Thymus (tissue), 11 donors: ENCODE measurements around the gene PLCB1. TPM values are rescaled to one million over a fixed set of nuclear protein-coding genes. Genes with fewer than 3 reads are reported as not detected.

Experiments
- DNase-seq, 9 donors: peaks; one replicate each; pipeline ENCODE4 v3.0.0-alpha.2; 2013; ENCODE audit warnings: low spot score in 9 of 9, low read depth in 6 of 9, missing footprints in 1 of 9
- H3K27ac ChIP-seq, 2 donors: one replicate each; pipeline ENCODE4 v1.5.1; 2013; ENCODE audit warnings: control low read depth in 1 of 2, low read depth in 1 of 2, low read length in 1 of 2, mild to moderate bottlenecking in 1 of 2, moderate library complexity in 1 of 2
- H3K27me3 ChIP-seq, 2 donors: one replicate each; pipeline ENCODE4 v1.5.1; 2013; ENCODE audit warnings: low read length in 1 of 2; ENCODE audit not compliant: control insufficient read depth in 2 of 2, insufficient read depth in 1 of 2
- H3K36me3 ChIP-seq, 2 donors: one replicate each; pipeline ENCODE4 v1.5.1; 2013; ENCODE audit warnings: low read length in 1 of 2, mild to moderate bottlenecking in 1 of 2, moderate library complexity in 1 of 2; ENCODE audit not compliant: control insufficient read depth in 2 of 2, insufficient read depth in 2 of 2
- H3K4me1 ChIP-seq, 2 donors: one replicate each; pipeline ENCODE4 v1.5.1; 2013; ENCODE audit warnings: low read length in 2 of 2; ENCODE audit not compliant: control insufficient read depth in 2 of 2, insufficient read depth in 2 of 2
- H3K4me3 ChIP-seq, 2 donors: one replicate each; pipeline ENCODE4 v1.5.1; 2013; ENCODE audit warnings: low read length in 2 of 2, control low read depth in 1 of 2, mild to moderate bottlenecking in 1 of 2
- H3K9me3 ChIP-seq, 2 donors: one replicate each; pipeline ENCODE4 v1.5.1; 2013; ENCODE audit warnings: low read length in 1 of 2, mild to moderate bottlenecking in 1 of 2; ENCODE audit not compliant: control insufficient read depth in 2 of 2, insufficient read depth in 1 of 2
- WGBS: extraction: QIAGEN DNeasy Blood & Tissue Kit; methylation state at CpG from one replicate; pipeline ENCODE4 v1.1.7; 2013; 5-methylcytosine and 5-hydroxymethylcytosine counted together
- polyA plus RNA-seq: library from polyadenylated mRNA; stranded (reverse); fragments of 200-250 nt; gene quantifications from one replicate; pipeline ENCODE4 v1.2.3, GENCODE V29; 2013
- total RNA-seq: library from RNA; stranded (reverse); fragments of 120-200 nt; gene quantifications from one replicate; pipeline ENCODE4 v1.2.4, GENCODE V29; 2013
- donor health status: healthy.

PLCB1 gene
- total and polyA plus RNA-seq, 2 donors: 4.1 to 4.7 TPM

DNA sequence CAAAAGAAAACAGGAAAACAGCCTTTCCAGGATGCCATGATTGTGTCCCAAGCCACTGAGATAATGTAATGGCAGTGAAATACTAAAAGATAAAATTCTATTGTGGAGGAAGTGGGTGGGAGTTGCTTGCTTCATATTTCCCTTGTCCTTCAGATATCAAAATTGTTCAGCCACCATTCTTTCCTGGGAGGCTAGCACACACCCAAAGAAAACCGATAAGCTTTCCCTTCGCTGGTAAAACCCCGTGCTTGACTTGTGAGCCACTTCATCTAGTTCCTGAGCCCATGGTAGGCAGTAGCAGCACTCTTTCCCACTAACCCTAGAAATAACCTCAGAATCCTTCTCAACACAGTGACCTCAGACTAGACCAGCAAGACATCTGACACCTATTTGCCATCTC lies 579.4 kb downstream of the PLCB1 start:
- no peaks in the 10 kb centered on the region for H3K36me3 ChIP-seq
- DNase-seq: no peak
- no peak overlapping the region for H3K4me3 ChIP-seq
- 98% methylated on average over 3 of the region's 3 CpGs for whole genome bisulfite sequencing
- no peaks in the 10 kb centered on the region for H3K4me1 ChIP-seq
- H3K27ac ChIP-seq: no peak overlapping the region
- no peaks in the 10 kb centered on the region for H3K9me3 ChIP-seq
- no peaks in the 10 kb centered on the region for H3K27me3 ChIP-seq

DNA sequence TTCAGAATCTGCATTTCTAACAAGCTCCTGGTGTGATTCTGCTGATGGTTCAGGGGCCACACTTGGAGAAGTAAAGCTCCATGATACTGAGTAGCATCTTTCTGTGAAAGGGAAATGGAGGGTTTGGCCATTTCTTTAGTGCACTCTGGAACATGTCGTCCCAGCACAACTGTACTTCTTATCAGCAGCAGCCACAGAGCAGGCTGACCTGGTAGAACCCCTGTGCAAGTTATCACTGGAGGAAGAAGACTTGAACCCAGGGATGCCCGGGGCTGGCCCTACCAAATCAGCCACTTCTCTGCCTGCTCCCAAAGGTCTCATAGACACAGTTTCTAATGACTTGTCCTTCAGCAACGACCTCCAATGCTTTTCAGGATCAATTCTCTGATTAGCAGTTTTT lies 582.1 kb downstream of the PLCB1 start:
- Histone ChIP-seq H3K36me3 (no peaks in the 10 kb centered on the region), H3K27me3 (no peaks in the 10 kb centered on the region), H3K4me3 (no peak overlapping the region), H3K9me3 (no peaks in the 10 kb centered on the region), H3K4me1 (no peaks in the 10 kb centered on the region), H3K27ac (no peak overlapping the region)
- WGBS: 89% methylated on average over 3 of the region's 3 CpGs
- no peak for DNase-seq

DNA sequence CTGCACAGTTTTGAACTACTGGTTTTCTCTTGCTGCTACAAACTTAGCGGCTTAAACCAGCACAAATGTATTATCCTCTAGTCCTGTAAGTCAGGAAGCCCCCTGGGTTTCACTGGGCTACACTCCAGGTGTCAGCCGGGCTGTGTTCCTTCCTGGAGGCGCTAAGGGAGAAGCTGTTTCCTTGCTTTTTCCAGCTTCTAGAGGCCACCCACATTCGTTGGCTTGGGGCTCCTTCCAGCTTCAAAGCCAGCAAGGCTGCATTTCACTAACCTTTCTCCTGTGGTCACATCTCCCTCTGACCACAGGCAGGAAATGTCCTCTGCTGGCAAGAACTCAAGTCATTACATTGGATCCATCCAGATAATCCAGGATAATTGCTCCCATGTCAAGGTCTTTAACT lies 586.2 kb downstream of the PLCB1 start:
- H3K27me3 ChIP-seq: no peaks in the 10 kb centered on the region
- no peak overlapping the region for H3K27ac ChIP-seq
- WGBS: 96% methylated on average over 4 of the region's 4 CpGs
- H3K36me3 ChIP-seq: no peaks in the 10 kb centered on the region
- H3K9me3 ChIP-seq: no peaks in the 10 kb centered on the region
- no peaks in the 10 kb centered on the region for H3K4me1 ChIP-seq
- no peak overlapping the region for H3K4me3 ChIP-seq
- DNase-seq: no peak

DNA sequence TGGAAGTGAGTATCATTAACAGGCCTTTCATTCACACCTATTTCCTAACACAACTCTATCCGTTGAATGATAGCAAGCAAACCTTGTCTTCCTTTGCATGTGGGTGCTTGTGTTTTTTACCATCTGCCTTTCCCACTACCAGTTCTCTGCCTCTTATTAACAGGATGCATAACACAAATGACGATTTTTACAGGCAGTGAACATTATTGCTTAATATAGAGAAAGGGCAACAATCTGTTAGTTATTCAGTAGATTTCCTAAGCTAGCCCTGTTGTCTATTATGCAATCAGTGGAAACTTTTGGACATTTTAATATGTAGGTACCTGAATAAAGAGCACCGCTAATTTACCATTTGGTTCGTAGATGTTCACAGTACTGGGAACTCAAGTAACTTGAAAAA lies 588.0 kb downstream of the PLCB1 start:
- 86% methylated on average over 4 of the region's 4 CpGs for WGBS
- H3K36me3 ChIP-seq: no peaks in the 10 kb centered on the region
- no peak overlapping the region for H3K27ac ChIP-seq
- DNase-seq: no peak
- no peak overlapping the region for H3K4me3 ChIP-seq
- H3K27me3 ChIP-seq: no peaks in the 10 kb centered on the region
- H3K4me1 ChIP-seq: no peaks in the 10 kb centered on the region
- H3K9me3 ChIP-seq: no peaks in the 10 kb centered on the region

DNA sequence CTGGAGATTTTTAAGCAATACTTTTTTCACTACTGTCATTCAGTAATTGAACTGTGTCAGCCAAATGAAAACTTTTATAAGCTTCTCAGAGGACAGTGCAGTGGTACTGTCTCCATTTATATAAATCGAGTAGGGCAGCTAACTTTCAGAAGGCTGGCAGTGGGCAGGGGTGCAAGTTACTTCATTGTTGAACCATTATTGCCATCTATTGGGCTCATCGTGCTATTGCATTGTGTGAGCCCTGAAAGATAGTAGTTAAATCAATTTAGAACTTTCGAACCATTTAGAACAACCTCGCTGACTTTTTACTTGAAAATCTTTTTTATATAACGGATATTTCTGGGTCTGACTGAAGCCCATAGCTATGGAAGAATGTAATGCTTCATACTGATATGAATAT lies 589.0 kb downstream of the PLCB1 start:
- 54% methylated on average over 5 of the region's 5 CpGs for WGBS

DNA sequence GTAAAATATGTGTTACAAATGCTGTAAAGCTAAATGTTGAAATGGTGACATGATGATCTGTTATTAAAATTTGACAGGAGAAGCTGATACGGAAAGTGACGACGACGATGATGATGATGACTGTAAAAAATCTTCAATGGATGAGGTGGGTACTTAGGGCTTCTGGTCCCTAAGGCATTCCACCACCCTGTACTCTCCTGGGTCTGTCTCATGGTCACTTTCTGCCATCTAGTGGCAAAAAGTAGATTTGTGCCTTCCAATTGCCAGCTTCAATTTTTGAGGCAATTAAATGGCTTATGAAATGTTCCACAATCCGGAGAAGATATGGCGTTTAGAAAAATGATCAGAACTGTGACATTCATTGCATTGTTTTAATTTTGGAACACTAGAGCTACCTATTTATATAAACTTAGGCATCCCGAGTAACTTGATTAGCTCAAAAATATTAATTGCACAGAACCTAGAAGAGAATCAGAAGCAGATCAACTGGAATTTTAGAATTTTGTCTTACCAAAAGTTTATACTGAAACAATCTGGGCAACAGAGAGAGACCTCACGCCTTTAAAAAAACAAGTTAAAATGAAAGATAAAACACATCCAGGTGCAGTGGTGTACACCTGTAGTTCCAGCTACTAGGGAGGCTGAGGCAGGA lies 590.3 kb downstream of the PLCB1 start:
- H3K9me3 ChIP-seq: no peaks in the 10 kb centered on the region
- 87% methylated on average over 8 of the region's 8 CpGs for WGBS
- DNase-seq: peak; percentile 24 to 77 (median 50)

More for the DNA sequence above, 589.0 kb downstream of the PLCB1 start:
- no peak overlapping the region for H3K4me3 ChIP-seq
- no peaks in the 10 kb centered on the region for H3K36me3 ChIP-seq
- H3K9me3 ChIP-seq: no peaks in the 10 kb centered on the region
- H3K27ac ChIP-seq: no peak overlapping the region
- H3K4me1 ChIP-seq: no peaks in the 10 kb centered on the region
- peak in 7 of 9 donors; percentile 26 to 73 (median 43) for DNase-seq
- no peaks in the 10 kb centered on the region for H3K27me3 ChIP-seq

DNA sequence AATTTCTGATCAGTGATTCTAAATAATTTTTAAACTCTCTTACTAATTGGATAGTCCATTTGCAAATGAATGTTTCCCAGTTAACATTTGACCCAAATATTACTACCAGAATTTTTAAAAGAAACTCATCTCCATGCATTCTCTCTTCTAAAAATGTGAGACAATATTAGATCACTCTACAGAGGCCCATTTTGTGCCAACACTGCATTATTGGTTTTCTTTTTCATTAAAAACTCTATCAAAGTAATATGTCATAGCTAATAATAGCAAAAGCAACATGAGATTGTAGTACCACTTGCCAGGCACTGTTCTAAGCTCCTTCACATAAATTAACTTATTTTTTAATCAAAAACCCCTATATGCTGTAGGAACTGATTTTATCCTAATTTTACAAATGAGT lies 591.2 kb downstream of the PLCB1 start:
- Histone ChIP-seq H3K4me1 (no peaks in the 10 kb centered on the region), H3K36me3 (no peaks in the 10 kb centered on the region), H3K4me3 (no peak overlapping the region), H3K27me3 (no peaks in the 10 kb centered on the region), H3K27ac (no peak overlapping the region), H3K9me3 (no peaks in the 10 kb centered on the region)
- DNase-seq: no peak

More for the DNA sequence above, 590.3 kb downstream of the PLCB1 start:
- no peaks in the 10 kb centered on the region for H3K36me3 ChIP-seq
- no peaks in the 10 kb centered on the region for H3K27me3 ChIP-seq
- no peaks in the 10 kb centered on the region for H3K4me1 ChIP-seq
- H3K4me3 ChIP-seq: no peak overlapping the region
- H3K27ac ChIP-seq: no peak overlapping the region

DNA sequence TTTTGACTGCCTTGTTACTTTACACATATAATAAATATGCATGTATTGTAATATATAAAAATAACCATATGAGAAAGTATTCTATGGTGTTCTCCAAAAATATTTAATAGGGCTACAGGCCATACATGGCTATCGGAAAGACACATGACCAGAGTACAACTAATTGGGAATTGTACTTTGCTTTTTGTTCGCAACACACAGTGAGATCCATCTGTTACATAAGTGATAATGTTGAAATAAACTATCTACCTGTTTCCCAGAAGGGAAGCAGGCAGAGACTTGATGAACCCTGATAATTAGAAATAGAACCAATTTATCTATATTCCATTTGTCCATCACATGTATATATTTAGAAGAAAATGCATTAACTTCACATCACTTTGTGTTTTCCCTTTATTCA lies 592.8 kb downstream of the PLCB1 start:
- Histone ChIP-seq H3K9me3 (no peaks in the 10 kb centered on the region), H3K36me3 (no peaks in the 10 kb centered on the region), H3K4me1 (no peaks in the 10 kb centered on the region), H3K27me3 (no peaks in the 10 kb centered on the region), H3K27ac (no peak overlapping the region), H3K4me3 (no peak overlapping the region)
- 99% methylated on average over 2 of the region's 2 CpGs for WGBS
- DNase-seq: no peak

DNA sequence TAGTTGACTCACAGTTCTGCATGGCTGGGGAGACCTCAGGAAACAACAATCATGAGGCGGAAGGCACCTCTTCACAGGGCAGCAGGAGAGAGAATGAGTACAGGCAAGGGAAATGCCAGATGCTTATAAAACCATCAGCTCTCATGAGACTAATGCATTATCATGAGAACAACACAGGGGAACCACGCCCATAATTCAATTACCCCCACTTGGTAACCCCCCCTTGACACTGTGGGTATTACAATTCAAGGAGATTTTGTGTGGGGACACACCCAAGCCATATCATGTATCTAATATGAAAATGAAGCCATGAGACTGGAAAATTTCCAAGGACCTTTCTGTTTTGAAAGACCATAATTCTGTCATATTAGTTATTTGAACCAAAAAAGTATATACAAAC lies 594.4 kb downstream of the PLCB1 start:
- WGBS: 96% methylated on average over 2 of the region's 2 CpGs

More for the DNA sequence above, 594.4 kb downstream of the PLCB1 start:
- no peak for DNase-seq
- Histone ChIP-seq H3K9me3 (no peaks in the 10 kb centered on the region), H3K36me3 (no peaks in the 10 kb centered on the region), H3K27ac (no peak overlapping the region), H3K4me1 (no peaks in the 10 kb centered on the region), H3K27me3 (no peaks in the 10 kb centered on the region), H3K4me3 (no peak overlapping the region)
